HG03196 (cell line): ENCODE results near the gene MAP1LC3C.
"Not testable (repeated sequence)": the region's sequence is repeated elsewhere in the genome, so short reads cannot be mapped to it uniquely, and the experiment has no call there.

Experiments used
- ATAC-seq: cut with Tn5 transposase; IDR thresholded peaks from one replicate; pipeline ENCODE4 v1.9.1; 2021; ENCODE audit not compliant: unreplicated experiment

The MAP1LC3C gene

GRCh38 chr1:241994171-241994570 is 4.7 kb downstream of the MAP1LC3C start:
- no peak for ATAC-seq

GRCh38 chr1:241992734-241993133 is 6.2 kb downstream of the MAP1LC3C start:
- ATAC-seq, result no peak

- ATAC-seq, result no peak
These were observed 8.9 kb downstream of the MAP1LC3C start for GRCh38 chr1:241990040-241990439.

GRCh38 chr1:241988389-241988930 is 10.4 kb downstream of the MAP1LC3C start:
- ATAC-seq, result not testable (repeated sequence)

- no peak for ATAC-seq
These were observed 13.1 kb downstream of the MAP1LC3C start for GRCh38 chr1:241985787-241986186.

- no peak for ATAC-seq
These were observed 19.0 kb downstream of the MAP1LC3C start for GRCh38 chr1:241979926-241980325.

- no peak for ATAC-seq
These were observed 19.8 kb downstream of the MAP1LC3C start for GRCh38 chr1:241979071-241979470.

GRCh38 chr1:241976229-241976628 is 22.7 kb downstream of the MAP1LC3C start:
- ATAC-seq, result no peak

GRCh38 chr1:241972703-241973369 is 26.1 kb downstream of the MAP1LC3C start:
- no peak for ATAC-seq

GRCh38 chr1:241968611-241969010 is 30.3 kb downstream of the MAP1LC3C start:
- ATAC-seq, result no peak

GRCh38 chr1:241964550-241965282 is 34.2 kb downstream of the MAP1LC3C start:
- no peak for ATAC-seq

GRCh38 chr1:241963722-241964121 is 35.2 kb downstream of the MAP1LC3C start:
- ATAC-seq, result no peak

- ATAC-seq, result no peak
These were observed 36.7 kb downstream of the MAP1LC3C start for GRCh38 chr1:241962153-241962552.

- ATAC-seq, result no peak
These were observed 41.0 kb downstream of the MAP1LC3C start, which contains the start of gene BECN2 for GRCh38 chr1:241957692-241958494. BECN2 (plus strand) TSS chr1:241957767; CDS start chr1:241957767, 0 bp downstream.

- ATAC-seq, result no peak
These were observed 48.5 kb downstream of the MAP1LC3C start for GRCh38 chr1:241950390-241950789.

- no peak for ATAC-seq
These were observed 51.5 kb downstream of the MAP1LC3C start for GRCh38 chr1:241947354-241947753.
